NCI-H345 (cell line): ENCODE results near the gene EVX1.
A peak's percentile ranks its signal among the peaks of the same experiment; 100 is the strongest.

Experiments
- DNase-seq: peaks from one replicate; lab custom pipeline; 2025; lab: John Stamatoyannopoulos, UW

Gene EVX1

GRCh38 chr7:27235387-27236311, 7.0 kb upstream of the EVX1 start:
- peak; percentile 70 for DNase-seq

GRCh38 chr7:27237735-27238334, 4.8 kb upstream of the EVX1 start:
- no peak for DNase-seq

- DNase-seq = no peak
Observed at GRCh38 chr7:27238979-27239386, 3.6 kb upstream of the EVX1 start.

GRCh38 chr7:27239387-27240014, 3.1 kb upstream of the EVX1 start:
- no peak for DNase-seq

GRCh38 chr7:27240015-27240731, 2.4 kb upstream of the EVX1 start:
- DNase-seq = no peak

- DNase-seq = no peak
Observed at GRCh38 chr7:27241189-27242056, 1.2 kb upstream of the EVX1 start.

- DNase-seq = no peak
Observed at GRCh38 chr7:27242154-27242553, 448 bp upstream of the EVX1 start.

- no peak for DNase-seq
Observed at GRCh38 chr7:27243340-27244163, 950 bp downstream of the EVX1 start.

- no peak for DNase-seq
Observed at GRCh38 chr7:27244488-27245123, 2.0 kb downstream of the EVX1 start.

- no peak for DNase-seq
Observed at GRCh38 chr7:27245124-27245797, 2.7 kb downstream of the EVX1 start.

- DNase-seq = peak; percentile 30
Observed at GRCh38 chr7:27245798-27246691, 3.4 kb downstream of the EVX1 start.

GRCh38 chr7:27247000-27247399, 4.4 kb downstream of the EVX1 start:
- no peak for DNase-seq

- DNase-seq = no peak
Observed at GRCh38 chr7:27247452-27248426, 5.1 kb downstream of the EVX1 start.

GRCh38 chr7:27248427-27248806, 5.8 kb downstream of the EVX1 start:
- DNase-seq = no peak

GRCh38 chr7:27248911-27249723, 6.5 kb downstream of the EVX1 start:
- no peak for DNase-seq
